Panc1 (cell line): ENCODE data around the gene RPL27A.

Experiments used
- CTCF ChIP-seq: fragments of 450-650 bp; IDR thresholded peaks from 2 replicates; pipeline ENCODE4 v1.5.1; 2017; ENCODE audit warnings: mild to moderate bottlenecking
- TCF7L2 ChIP-seq: IDR thresholded peaks from 2 replicates; pipeline ENCODE4 v1.6.1; 2011; ENCODE audit warnings: mild to moderate bottlenecking, low read depth, low read length, inconsistent platforms
- TF ChIP-seq, protein P1 (sequence below), 2 experiments: IDR thresholded peaks; 2 replicates each; pipeline ENCODE4 v1.6.1; 2011 to 2012; ENCODE audit warnings: low read depth in 2 of 2, control low read depth in 1 of 2, low read length in 1 of 2, mild to moderate bottlenecking in 1 of 2, moderate library complexity in 1 of 2; ENCODE audit not compliant: insufficient read depth in 1 of 2

DNA sequence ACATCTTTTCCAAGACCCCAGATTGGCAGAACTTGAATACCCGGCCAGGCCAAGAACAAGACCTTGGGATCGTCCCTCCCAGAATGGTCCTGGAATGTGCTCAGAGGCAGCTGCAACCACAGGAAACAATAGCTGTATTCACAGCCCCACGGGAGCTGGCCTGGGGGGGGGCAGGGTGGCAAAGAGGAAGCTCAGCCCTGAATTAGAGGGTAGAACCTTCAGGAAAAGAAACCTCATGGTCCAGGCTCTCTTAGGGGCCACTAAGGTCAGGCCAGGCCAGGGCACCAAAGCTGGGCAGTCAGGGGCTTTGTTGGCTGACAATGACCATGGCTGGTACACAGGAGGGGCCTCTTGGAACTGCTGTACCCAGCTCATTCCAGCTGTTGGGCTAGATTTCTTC lies 17.3 kb downstream of the RPL27A start:
- TF ChIP-seq CTCF (no peak), TCF7L2 (no peak)
- TF ChIP-seq, protein P1, sequence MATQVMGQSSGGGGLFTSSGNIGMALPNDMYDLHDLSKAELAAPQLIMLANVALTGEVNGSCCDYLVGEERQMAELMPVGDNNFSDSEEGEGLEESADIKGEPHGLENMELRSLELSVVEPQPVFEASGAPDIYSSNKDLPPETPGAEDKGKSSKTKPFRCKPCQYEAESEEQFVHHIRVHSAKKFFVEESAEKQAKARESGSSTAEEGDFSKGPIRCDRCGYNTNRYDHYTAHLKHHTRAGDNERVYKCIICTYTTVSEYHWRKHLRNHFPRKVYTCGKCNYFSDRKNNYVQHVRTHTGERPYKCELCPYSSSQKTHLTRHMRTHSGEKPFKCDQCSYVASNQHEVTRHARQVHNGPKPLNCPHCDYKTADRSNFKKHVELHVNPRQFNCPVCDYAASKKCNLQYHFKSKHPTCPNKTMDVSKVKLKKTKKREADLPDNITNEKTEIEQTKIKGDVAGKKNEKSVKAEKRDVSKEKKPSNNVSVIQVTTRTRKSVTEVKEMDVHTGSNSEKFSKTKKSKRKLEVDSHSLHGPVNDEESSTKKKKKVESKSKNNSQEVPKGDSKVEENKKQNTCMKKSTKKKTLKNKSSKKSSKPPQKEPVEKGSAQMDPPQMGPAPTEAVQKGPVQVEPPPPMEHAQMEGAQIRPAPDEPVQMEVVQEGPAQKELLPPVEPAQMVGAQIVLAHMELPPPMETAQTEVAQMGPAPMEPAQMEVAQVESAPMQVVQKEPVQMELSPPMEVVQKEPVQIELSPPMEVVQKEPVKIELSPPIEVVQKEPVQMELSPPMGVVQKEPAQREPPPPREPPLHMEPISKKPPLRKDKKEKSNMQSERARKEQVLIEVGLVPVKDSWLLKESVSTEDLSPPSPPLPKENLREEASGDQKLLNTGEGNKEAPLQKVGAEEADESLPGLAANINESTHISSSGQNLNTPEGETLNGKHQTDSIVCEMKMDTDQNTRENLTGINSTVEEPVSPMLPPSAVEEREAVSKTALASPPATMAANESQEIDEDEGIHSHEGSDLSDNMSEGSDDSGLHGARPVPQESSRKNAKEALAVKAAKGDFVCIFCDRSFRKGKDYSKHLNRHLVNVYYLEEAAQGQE (IDR thresholded peaks at IDR 0.05; ENCODE audit: insufficient read depth in 1 of 2, low read depth in 2 of 2, low read length in 1 of 2) = no peak
